Effector CD4-positive, alpha-beta T cell (primary cell): Measurements from ENCODE around the gene IDI1.
"Not testable (repeated sequence)": the region's sequence is repeated elsewhere in the genome, so short reads cannot be mapped to it uniquely, and the experiment has no call there.

Source experiments
- DNase-seq: peaks from one replicate; pipeline ENCODE4 v3.0.0-alpha.2; 2020
- total RNA-seq: gene quantifications from one replicate; lab custom pipeline; 2026; lab: John Stamatoyannopoulos, UW

Gene IDI1
- total RNA-seq = 205 reads per million, percentile 92 among the genes with 10 or more reads in this experiment

DNA sequence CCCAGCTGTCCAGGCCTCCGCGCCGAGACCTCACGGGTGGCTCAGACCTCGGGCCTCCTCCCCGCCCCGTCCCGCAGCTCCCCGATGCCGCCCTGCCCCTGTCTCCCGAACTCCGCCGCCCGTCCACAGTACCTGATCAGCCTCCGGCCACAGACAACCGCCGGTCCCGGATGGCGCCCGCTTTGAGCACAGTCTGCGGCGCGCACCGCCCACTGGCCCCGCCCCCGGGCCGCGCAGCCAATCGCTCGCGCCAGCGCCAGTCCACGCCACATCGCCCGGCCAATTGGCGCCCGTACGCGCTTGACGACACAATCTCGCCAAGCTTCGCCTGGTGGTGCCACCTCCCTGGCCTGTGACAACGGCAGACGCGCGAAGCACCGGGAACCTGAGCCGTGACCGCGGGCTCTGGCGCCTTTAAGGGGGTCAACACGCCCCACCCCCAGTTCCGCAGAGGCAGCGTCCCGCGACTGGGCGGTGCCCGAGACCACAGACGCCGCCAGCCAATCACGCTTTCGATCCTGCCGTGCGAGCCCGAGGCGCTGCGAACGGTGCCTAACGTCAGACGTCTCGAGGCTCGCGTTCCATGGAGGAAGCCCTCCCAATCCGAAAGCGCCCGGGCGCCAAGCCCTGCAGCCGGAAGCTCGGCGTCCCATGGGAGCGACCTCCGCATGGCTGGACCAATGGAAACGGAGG, at the start of gene IDI1:
TSS of gene IDI1 (minus strand) at position 388 of the 693 bp plus-strand sequence. CDS start at position 272, 116 bp downstream.
- DNase-seq = peak; percentile 97

DNA sequence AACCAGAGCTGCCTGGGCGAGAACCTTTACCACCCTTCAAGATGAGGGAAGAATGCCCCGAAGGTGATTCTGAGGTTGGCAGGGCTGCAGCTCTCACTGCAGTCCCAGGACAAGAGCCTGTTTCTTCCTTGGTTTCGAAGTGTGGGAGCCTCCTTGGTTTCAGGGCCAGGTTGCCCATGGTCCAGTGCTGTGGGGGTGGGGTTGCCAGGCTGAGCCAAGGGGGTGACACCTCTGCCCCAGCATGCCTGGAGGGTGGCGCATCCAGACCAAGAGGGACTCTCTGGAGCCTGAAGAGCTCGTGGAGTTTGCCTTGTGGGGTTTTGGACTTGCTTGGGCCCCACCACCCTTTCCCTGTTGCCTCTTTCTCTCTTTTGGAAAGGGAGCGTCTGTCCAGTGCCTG, 48.5 kb upstream of the IDI1 start:
- no peak for DNase-seq

DNA sequence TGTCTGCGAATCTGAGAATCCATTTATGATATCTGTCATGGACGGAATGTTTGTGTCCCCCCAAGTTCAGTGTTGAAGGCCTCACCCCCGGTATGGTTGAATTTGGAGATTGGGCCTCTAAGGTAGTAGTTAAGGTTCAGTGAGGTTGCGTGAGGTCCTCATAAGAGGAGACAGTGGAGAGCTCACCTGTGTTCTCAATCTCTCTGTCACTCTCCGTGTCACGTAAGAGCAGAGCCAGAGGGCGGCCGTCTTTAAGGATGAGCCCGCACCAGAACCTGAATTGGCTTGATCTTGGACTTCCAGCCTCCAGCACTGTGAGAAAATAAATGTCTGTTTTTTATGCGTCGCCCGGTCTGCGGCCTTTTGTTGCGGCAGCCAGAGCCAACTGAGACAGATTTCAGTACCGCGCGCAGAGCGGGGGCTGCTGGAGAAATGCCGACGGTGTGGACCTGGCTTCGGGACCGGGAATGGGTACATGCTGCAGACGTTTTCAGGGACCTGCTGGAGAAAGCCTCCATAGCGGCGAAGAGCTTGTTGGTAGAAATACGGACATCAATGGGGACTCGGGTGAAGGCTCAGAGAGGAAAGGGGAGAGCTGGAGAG, 47.5 kb upstream of the IDI1 start:
- DNase-seq = no peak

DNA sequence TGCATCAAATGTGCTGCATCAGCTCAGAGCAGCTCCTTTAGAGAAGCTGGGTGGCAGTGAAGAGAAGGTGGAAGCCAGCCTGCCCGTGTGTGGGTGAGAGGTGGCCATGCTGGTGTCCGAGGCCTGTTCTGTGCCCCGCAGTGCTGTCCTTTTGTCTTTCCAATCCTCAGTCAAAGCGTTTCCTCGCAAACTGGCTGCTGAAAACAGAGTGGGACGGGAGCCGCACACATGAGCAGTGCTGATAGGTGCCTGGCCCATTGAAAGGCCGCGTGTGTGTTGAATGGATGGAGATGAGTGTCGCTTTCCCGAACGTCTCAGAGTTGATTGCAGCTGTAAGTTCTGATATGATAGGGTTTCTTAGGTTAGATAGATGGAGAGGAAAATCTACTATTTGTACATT, 46.6 kb upstream of the IDI1 start:
- DNase-seq = no peak

DNA sequence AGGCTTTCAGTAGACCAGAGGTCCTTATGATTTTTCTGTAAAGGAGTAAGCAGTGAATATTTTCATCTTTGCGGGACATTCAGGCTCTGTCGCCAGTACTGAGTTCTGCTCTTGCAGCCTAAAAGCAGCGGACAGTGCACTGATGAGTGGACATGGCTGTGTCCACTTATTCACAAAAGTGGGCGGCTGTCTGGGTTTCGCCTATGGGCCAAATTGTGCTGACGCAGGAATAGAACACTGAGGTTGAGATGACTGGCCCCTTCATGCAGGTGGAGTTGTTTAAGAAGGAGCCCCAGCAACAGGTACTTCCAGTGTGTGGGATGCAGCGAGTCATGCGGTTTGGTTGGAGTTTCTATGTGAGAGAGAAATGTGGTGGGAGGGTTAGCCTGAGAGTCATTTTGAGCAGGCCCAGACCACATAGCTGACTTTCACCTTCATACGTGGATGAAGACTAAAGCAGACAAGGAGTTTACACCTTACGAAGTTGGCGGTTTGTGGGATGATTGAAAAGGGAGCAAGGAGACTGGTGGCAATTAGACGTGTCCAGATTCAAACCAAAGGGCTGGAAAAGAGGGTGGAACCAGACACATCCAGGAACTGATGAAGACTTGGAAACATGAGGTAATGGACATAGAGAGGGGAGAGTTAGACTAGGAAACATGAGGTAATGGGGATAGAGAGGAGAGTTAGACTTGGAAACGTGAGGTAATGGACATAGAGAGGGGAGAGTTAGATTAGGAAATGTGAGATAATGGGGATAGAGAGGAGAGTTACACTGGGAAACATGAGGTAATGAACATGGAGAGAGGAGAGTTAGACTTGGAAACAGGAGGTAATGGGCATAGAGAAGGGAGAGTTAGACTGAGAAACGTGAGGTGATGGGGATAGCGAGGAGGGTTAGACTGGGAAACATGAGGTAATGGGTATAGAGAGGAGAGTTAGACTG, 45.5 kb upstream of the IDI1 start:
- DNase-seq = no peak

DNA sequence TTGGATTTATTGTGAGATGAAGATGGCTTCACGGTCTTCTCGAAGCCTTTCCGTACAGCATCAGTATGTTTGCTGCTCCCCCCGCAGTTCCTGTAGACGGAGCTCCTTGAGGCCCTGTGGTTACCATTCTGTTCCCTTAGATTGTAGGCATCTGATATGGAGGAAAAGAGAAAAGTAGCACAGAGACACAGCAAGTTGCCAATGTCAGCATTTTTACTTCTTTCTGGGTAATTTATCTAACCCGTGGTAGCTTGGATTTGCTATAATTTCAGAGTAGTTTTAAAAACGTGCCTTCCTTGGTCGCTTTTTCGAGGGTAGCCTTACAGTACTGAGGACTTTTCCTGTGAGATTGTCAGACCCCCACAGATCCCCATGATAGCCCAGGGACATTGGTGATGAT, 44.8 kb upstream of the IDI1 start:
- no peak for DNase-seq

DNA sequence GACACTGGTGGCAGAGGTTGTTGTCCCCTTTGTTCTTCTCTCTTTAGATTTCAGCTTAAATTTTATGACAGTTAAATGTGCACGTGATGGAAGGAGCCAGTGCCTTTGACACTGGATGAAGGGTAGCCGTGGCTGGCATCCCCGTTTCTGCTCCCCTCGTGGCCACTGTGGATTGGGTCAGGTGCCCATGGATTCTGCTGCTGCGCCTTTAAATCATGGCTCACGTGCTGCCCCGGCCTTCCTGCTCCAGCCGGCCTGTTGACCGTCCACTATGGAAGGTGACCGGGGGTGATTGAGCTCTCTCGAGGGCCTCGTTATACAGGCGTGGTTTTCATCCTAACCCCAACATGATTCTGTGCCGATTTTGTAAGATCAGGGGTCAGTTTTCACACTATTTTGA, 41.8 kb upstream of the IDI1 start:
- DNase-seq = no peak

DNA sequence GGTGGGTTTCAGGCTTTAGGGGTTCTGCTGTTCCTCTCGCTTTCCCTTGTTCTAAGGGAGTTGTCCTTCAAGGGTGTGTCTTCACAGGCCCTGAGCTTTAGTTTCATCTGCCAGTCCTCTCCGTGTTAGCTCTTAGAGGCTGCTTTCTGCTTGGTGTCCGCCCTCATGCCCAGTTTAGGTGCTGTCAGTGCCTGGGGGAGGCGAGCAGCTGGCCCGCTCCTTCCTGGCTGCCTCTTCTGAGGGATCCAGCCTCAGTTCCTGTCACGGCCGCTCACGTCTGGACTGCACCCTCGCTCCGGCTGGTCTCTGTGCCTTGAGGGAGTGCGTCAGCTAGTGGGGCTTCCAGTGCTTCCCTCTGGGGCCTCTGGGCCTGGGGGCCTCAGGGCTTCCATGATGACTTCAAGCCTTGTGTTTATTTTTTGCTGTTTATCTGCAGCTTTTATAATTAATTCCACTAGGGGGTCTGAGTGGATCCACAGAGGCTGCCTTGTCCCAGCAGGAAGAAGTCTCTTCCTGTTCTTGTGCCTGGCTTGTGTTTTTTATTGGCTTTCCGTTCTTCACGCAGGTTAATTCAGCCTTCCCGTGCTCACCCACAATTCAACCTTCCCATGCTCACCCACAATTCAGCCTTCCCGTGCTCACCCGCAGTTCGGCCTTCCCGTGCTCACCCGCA, 40.2 kb upstream of the IDI1 start:
- no peak for DNase-seq

DNA sequence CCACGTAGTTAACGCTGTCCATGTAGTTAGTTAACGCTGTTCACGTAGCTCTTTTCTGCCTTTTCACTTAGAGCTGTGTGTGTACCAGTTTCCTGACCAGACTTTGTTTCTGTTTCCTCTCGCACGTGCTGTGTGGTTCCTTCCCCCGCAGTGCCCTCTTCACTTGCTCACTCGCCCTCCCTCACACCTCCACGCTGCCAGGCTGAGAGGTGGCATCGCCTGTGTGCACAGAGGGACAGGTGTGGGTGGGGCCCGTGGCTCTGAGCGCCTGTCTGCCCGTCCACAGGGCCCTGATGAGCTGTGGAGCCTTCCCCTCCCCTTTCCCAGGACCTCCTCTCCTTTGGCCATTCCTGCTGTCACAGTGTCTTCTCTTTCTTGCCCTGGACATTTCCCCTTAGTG, 37.9 kb upstream of the IDI1 start:
- no peak for DNase-seq

DNA sequence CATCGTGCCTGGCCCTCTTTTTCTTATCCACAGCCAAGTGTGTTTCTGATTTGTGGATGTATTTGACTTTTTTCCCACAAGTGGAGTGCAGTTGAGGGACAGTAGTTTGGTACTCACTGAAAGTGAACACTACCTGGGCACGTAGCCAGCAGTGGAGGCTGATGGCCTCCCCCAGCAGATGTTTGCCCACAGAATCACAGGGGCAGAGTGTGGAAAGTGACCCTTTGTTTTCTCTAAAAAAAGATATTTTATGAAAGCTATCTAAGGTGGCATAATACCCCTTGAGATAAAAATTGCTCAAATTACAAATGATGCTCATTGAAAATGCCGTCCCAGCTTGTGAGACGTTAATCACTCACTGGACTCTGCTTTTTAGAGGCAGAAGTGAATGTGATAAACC, 36.3 kb upstream of the IDI1 start:
- no peak for DNase-seq

DNA sequence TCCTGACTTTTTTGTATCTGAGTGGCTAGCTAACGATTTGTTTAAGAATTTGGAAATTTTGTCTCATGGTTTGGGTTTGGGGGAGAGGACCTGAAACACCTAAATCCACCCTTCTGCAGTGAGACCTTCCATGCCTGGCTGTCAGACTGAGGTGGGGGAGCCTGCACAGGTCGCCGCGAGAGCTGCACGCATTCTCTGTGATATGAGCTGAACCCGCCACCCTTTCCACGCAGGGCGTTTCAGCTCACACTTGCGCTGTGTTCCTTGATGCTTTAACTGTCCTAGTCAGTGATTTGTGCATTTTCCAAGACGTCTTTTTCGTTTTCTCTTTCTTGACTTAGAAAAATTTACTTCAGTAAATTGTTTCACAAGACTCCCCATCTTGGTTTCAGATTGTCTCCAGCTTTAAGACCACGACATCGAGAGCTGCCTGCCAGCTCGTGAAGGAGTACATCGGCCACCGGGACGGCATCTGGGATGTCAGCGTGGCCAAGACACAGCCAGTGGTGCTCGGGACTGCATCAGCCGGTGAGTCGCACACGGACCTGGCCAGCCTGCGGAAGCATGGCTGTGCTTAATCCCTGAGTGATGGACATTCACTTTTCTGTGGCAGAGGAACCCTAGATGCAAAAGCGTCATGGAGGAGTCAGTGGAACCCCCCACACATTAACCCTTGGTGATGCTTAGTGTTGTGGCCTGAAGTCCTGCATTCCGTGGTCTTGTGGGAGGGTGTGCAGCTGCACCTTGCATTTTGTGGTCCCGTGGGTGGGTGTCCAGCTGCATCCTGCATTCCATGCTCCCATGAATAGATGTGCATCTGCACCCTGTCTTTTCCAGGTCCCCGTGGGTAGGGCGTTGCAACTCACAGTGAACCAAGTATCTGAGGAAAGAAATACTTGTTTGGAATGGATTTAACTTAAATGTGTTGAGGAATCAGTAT, 35.4 kb upstream of the IDI1 start:
- DNase-seq = no peak

DNA sequence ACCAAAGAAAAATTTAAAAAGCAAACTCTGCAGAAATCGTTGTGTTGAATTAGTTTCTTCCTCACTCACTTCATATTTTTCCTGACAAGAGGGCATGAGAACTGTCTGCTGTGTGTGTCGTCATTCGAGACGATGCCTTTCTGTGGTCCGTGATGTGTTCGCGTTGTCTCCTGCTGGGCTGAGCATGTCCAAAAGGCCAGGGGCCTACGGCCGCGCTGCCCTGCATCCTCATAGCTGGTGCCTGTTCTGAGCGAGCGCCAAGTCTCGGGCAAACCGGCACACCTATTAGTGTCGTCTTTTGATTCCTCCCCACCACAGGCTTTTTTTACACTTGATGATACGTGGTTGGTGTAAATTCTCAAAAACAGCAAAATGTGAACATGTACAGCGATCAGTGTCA, 34.7 kb upstream of the IDI1 start:
- DNase-seq = no peak

DNA sequence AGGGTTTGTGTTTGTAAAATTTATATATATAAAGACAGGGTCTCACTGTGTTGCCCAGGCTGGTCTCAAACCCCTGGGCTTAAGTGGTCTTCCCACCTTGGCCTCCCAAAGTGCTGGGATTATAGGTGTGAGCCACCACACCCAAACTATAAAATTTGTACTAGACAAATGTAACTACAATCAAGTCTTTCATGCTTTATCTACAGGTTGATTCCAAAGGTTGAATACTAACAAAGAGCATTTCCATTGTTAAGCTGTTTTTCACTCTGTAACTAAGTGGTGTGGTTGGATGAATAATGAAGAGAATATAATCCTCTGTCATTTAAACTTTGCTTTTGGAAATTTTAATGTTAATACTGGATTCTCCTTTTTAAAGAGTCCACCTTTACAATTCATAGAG, 29.7 kb upstream of the IDI1 start:
- no peak for DNase-seq

DNA sequence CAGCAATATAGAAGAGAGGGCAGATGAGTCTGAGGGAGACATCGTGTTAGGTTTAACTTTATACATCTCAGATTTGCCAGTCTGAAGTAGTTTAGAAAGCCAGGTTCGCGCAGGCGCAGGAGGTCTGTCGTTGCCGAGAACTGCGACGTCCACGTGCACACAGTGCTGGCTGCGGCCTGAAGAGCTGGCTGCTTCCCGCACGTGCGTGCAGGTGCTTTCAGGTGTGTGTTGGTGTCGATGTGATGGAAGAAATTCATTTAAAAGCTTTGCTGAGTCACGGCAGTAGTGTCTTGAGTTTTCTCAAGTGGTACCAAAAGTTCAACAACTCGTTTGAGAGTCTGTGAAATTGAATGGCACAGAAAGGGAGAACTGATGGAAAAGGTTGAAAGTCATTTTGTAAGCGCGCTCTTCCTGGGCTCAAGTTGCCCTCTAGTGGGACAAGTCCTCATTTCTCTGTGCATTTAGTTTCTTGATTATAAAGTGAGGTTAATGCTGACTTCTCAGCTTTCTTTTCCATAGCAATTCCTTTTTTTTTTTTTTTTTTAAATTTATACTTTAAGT, 25.9 kb upstream of the IDI1 start:
- DNase-seq = no peak

DNA sequence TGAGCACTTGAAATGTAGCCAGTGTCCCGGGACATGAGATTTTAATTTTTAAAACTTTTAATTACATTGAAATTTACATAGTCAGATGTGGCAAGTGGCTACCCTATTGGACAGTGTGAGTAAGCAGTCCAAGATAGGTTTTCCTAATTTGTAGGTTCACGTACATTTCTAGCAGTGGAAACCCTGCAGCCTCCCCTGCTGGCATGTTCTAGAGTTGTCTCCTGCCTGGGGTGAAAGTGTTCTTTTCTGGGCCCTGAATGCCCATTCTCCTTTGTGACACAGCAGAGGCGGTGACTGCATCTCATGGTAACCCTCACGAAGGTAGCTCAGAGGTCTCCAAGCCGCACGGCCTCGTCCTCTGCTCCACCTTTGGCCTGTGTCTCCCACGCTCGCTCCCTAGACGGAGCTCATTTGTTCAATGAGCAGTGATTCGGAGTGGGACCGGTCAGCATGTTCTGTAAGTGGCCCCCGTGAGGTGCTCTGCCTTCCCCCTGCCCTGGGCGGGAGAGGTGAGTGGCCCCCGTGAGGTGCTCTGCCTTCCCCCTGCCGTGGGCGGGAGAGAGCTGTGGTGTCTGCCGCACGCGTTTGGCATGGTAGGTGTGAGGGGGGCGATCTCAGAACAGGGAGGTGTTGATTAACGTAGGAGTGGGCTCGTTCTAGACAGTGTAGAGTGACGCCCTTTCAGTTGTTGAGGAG, 25.3 kb upstream of the IDI1 start:
- no peak for DNase-seq

DNA sequence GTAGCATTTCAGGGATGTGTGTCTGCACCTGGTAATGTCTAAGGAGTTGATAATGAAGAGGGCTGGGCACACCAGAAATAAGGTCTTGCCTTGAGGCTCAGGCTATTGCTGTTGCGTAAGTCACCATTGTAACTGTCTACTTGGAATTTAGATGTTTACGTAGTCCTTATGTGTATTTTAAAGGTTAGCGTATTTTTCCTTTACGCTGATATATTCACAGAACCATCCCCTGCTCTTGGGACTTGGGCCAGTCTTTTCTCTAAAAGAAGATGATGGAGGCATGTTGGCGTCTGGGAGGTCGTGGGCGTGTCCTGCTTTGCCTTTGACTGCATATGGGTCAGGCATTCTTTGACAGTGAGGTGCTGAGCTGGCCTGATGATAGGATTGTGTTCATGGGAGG, 22.0 kb upstream of the IDI1 start:
- no peak for DNase-seq

DNA sequence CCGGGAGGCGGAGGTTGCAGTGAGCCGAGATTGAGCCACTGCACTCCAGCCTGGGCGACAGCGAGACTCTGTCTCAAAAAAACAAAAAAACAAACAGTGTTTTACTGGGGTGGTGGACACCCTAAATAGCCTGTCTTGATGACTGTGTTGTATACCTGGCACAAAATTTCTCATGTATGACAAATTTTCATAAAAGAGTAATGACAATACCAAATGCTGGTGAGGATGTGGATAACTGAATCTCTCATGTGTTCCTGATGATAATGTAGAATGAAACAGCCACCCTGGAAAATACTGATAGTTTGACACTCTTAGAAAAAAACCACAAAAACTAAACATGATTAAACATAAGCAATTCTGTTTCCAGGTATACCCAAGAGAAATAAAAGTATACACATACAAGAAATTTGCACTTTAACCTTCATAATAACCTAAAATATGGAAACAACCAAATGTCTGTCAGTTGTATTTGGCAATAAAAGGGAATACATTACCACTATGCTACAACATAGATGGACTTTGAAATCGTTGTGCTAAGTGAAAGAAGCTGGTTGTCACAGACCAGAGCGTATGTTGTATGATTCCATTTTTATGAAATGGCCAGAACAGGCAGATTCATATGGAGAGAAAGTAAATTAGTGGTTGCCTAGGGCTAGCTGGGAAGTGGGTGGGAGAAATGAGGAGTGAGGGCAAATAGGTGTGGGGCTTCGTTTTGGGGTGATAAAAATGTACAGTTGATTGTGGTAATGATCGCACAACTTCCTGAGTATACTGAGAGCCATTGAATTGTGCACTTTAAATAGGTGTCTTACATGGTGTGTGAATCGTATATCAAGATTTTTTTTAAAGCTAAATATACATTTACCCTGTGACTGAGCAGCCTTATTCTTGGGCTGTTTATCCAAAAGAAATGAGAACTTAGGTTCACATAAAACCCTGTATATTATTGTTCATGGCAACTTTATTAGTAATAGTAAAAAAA, 19.8 kb upstream of the IDI1 start:
- DNase-seq = no peak

DNA sequence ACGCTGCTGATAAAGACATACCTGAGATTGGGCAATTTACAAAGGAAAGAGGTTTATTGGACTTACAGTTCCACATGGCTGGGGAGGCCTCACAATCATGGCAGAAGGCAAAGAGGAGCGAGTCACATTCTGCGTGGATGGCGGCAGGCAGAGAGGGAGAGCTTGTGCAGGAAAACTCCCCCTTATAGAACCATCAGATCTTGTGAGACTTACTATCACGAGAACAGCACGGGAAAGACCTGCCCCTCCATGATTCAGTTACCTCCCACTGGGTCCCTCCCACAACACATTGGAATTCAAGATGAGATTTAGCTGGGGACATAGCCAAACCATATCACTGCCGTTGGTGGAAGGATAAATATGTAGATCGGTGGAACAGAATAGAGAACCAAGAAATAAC, 17.8 kb upstream of the IDI1 start:
- DNase-seq = not testable (repeated sequence)

DNA sequence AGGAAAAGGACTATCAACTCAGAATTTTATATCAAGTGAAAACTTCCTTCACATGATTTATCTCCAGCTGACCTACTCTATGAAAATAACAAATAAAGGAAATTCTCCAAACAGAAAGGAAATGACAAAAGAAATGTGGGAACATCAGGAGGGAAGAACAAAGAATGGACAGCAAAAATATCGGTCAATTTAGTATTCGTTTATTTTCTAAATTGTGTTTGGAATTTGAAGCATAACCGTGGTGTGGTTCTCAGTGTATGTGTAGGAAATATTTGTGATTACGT, 16.0 kb upstream of the IDI1 start:
- DNase-seq = no peak
